DMS153 (cell line): Measurements from ENCODE around the gene SPIN1.

Source experiments
- DNase-seq: peaks from one replicate; lab custom pipeline; 2025; lab: John Stamatoyannopoulos, UW

Gene SPIN1

DNA sequence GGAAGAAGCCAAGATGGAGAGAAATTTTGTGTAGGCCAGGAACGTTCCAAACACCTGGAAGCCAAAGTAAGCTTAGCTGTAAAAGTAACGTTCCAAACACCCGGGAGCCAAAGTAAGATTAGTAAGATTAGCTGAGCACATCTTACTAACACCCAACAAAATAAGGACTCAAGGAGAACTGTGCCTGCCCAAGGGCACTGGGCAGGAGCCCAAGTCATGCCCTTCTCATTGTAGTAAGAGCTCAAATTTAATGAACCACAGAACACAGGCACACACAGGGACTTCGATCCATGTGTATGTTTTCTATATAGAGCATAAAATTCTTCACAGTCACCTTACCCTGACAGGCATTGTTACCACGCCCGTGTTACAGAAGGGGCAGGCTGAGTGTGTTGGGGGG lies 110.6 kb downstream of the SPIN1 start:
- DNase-seq: no peak

DNA sequence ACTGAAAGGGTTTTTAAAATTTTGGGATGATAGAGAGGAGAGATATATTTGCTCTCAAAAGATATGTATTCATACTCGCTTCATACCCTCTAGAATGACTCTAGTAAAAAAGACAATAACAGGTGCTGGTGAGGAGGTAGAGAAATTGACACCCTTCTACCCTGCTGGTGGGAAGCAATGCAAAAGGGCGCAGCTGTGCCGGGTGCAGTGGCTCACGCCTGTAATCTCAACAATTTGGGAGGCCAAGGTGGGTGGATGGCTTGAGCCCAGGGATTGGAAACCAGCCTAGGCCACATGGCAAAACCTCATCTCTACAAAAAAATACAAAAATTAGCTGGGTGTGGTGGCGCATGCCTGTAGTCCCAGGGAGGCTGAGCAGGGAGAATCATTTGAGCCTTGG lies 112.8 kb downstream of the SPIN1 start:
- DNase-seq: no peak

DNA sequence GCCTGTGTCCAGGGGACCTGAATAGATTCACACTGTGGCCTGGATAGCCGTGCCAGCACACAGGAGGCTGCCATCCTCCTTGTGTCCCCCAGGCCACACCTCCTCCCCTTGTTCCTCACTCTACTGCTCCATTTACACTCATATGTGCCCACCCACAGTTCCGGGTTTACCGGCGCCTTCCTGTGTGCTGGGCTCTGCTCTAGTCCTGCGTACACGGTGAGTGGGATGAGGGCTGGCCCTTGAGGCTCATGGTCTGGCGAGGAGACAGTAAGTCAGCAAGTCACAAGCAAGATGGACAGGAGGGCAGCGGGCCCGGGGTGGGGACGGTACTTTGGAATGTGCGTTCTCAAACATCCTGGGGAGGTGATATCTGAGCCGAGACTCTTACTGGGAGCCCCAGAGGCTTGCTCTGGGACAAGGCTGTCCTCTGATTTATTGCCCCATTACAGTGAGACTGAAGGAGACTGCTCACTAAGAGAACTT lies 114.3 kb downstream of the SPIN1 start:
- DNase-seq: no peak

DNA sequence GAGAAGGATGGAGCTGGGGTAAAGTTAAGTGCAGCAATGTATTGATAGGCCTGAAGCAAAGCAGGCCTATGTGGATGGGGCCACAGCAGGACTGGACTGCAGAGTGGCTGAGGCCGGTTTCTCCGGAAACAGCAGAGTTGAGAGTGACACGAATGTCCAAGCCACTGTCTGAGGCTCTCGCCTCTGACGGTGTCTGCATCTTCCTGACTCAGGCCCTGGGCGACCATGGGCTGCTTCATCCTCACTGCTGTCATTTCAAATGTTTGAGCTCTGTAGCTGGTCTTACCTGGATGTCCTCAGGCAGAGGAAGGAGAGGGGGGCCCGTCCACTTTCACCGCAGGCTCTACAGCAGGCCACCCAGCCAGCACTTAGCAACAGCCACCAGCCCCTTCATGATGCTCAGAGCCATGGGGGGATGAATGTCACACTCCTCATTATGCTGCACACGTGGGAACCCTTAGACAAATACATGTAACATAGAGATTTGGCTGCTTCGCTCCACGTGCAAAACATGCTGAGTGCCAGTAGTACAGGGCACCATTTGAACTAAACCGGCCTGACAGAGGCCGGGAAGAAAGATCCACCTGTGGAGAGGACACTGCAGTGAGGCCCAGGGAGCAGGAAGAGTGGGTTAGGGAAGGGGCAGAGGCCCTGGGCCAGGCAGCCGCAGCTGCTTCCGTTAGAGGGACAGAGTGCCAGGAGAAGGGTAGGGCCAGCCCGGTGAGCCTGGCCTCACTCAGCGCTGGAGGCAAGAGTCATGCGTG lies 115.0 kb downstream of the SPIN1 start:
- no peak for DNase-seq

DNA sequence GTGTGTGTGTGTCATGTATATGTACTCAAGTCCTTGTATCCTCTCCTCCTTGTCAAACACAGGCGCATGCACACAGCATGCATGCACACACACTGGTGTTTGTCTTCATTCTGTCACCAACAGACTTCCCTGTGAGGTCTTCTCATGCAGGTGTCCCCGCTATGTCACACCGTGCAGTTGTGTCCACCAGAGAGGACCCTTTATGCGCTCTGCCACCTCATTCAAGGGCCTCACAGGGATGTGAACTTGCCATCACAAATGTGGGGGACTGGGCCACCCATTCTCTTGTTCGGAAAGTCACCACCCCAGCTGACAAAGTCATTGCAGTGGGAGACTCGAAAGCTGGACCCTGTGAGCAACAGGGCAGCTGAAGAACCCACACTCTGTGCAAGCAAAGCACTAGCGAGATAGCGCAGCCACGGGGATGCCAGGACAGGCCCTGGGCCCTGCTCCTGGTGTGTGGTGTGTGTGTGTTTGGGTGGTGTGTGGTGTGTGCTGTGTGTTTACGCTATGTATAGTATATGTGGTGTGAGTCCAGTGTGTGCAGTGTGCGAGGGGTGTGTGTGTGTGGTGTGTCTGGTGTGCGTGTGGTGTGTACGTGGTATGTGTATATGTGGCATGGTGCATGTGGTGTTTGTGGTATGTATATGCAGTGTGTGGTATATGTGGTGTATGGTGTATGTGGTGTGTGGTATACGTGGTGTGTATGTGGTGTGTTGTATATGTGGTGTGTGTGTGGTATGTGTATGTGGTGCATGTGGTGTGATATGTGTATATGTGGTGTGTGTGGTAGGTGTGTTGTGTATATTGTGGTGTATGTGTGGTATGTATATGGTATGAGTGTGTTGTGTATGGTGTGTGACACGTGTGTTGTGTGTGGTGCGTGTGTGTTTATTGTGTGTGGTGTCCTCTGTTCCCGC lies 115.9 kb downstream of the SPIN1 start:
- DNase-seq: no peak

DNA sequence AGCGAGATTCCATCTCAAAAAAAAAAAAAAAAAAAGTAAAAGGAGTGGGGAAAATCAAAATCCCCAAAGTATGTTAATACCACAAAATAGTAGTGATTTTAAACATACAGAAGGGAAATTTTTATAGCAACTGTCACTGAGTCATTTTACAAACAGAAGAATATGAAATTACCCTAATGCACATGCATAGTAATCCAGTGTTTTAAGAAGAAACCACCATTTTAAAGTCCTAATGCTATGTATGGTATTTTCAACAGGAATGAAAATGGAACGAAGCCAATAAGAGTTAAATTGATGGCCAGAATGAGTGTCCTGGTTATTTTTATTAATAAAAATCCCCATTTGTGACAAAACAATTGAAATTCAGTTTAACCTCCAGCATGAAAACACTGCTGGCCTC lies 120.1 kb downstream of the SPIN1 start:
- DNase-seq: no peak

DNA sequence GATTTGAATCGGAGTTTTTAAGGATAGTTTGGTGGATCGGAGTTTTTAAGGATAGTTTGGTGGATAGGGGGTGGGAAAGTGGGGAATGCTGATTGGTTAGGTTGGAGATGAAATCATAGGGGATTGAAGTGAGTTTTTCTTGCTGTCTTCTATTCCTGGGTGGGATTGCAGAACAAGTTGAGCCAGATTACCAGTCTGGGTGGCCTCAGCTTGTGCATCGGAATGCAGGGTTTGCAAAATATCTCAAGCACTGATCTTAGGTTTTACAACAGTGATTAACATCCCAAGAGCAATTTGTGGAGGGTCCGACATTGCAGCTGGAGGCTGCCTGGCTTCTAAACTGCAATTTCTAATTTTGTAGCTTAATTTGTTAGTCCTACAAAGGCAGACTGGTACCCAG lies 123.7 kb downstream of the SPIN1 start:
- no peak for DNase-seq

DNA sequence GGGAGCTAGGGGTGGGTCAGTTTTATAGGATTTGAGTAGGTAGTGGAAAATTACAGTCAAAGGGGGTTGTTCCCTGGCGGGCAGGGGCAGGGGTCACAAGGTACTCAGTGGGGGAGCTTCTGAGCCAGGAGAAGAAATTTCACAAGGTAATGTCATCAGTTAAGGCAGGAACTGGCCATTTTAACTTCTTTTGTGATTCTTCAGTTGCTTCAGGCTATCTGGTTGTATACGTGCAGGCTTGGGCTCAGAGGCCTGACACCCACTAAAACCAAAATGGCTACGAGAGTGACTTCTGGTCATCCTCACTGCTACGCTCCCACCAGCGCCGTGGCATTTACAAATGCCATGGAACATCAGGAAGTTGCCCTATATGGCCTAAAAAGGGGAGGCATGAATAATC lies 126.0 kb downstream of the SPIN1 start:
- DNase-seq: no peak

DNA sequence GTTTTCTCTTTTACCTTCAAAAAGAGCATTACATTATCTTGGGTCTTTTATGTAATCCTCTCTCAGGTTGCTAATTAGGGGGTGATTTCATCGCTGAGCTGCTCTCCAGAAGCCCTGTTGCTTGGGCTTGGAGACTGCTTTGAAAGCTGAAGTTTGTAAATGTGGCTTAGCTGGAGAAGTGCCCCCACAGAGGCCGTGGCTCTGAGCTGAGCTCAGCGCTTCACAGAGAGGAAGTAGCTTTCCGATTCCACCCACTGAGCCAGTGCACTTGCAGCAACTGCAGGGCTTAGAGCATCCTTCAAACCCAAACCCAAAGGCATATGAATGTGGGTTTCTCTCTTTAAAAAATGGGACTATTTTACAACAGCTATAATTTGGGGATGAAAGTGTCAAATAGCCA lies 133.1 kb downstream of the SPIN1 start:
- no peak for DNase-seq

DNA sequence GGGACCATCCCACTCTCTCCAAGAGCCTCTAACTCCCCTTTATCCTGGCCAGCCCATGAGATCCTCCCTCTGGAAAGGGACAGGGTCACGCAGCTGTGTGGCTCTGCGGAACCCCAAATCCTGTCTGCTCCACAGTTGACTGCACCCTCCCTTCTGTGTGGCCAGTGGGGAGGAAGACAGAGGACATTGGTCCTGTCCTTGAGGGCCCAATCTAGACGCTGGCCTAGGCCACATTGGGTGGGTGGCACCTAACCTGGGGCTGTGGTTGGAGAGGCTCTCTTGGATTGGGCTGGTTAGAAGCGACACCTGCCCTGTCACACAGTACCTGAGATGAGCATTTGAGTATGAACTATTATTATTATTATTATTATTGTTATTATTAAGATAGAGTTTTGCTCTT lies 134.1 kb downstream of the SPIN1 start:
- no peak for DNase-seq

DNA sequence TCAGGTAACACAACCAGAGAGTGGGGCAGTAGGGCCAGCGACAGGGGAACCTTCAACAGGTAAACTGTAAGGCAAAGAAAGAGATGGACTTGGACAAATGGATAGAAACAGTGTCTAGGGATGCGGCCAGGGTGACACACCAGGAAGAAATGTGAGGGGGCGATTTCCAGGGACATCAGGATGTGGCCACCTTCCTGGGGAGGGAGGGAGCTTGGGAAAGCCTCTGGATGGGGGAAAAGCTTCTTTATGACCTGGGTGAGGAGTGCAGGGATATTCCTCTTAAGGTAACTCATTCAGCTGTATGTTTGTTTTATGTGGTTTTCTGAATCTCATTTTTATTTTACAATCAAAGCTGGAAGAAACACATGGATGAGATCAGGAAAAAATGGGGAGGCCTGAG lies 134.8 kb downstream of the SPIN1 start:
- DNase-seq: no peak

DNA sequence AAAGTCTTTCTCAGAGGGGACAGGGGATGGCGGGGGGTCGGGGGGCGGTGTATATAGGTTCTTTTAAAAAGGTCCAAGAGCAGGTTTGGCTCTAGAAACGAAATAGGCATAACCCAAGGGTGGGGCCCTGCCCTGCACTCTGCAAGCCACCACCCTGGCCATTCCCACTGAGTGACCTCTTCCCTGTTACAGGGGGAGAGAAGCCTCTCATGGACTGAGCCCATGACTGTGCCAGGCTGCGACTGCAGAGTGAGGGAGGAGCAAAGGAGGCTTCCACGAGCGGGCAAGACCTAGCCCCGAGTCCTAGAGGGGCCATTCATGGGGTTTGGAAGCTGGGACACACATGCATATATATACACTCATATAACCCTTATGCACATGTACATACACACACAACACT lies 136.7 kb downstream of the SPIN1 start:
- no peak for DNase-seq

DNA sequence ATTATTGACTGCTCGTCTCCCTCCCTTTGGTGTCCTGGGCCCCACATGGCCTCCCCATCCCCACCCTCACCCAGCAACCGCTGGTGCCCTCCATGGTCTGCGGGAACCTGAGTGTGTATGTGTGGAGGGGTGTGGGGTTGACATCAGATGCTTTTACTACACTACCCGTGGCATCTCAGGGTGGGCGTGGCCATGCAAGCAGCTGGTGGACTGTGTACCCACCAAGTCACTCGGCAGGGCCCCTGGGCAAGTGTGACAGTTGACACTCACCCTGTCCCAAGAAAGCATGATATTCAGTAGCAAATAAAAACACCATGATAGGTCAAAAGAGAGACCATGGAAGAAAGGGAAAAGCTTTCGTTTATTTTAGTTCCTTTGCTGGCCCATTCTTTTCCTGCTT lies 139.4 kb downstream of the SPIN1 start:
- DNase-seq: no peak
